ENCODE data around the gene ANKRD29.

Gene ANKRD29

DNA sequence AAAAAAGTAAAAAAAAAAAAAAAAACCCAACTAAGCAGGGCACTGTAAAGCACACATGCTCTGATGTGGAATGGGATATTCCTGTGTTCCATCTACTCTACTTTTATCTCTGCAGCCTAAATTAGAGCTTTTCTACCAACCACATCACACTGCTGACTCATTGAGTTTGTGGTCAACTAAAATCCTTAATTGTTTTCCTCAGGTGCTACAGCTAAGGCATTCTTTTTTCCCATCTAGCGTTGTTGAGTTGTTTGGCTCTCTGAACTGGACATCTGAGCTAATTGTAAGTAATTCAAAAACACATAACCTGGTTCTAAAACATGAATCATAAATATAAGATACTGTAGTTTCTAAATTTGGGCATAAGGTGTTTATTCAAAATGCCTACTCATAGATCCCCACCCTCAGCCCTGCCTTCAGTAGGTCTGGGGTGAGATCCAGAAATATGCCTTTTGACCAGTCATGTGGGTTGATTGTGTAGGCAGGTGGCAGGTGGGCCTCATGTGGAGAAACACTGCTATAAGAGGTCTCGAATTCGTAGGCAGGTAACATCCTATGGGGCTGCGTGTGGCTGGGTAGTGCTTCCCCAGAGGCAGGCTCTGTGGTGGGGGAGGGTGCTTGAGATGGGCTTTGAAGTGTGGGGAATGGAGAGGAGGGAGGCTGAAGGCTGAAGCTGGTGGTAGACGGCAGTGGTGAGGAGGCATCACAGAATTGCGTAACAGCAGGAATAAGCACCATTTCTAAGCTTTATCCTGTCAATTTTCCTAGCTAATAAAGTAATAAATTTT, 27.2 kb downstream of the ANKRD29 start:
- Histone ChIP-seq H3K4me1 (no peaks in the 10 kb centered on the region), H3K9me3 (no peaks in the 10 kb centered on the region), H3K4me3 (no peak overlapping the region), H3K36me3 (no peaks in the 10 kb centered on the region), H3K27me3 (no peaks in the 10 kb centered on the region), H3K27ac (no peak overlapping the region)
- no peak for DNase-seq
- intact Hi-C loops (cut with DNase I; ENCODE audit: low total_unique reads), result no loop called here
- TF ChIP-seq, protein P1, sequence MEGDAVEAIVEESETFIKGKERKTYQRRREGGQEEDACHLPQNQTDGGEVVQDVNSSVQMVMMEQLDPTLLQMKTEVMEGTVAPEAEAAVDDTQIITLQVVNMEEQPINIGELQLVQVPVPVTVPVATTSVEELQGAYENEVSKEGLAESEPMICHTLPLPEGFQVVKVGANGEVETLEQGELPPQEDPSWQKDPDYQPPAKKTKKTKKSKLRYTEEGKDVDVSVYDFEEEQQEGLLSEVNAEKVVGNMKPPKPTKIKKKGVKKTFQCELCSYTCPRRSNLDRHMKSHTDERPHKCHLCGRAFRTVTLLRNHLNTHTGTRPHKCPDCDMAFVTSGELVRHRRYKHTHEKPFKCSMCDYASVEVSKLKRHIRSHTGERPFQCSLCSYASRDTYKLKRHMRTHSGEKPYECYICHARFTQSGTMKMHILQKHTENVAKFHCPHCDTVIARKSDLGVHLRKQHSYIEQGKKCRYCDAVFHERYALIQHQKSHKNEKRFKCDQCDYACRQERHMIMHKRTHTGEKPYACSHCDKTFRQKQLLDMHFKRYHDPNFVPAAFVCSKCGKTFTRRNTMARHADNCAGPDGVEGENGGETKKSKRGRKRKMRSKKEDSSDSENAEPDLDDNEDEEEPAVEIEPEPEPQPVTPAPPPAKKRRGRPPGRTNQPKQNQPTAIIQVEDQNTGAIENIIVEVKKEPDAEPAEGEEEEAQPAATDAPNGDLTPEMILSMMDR (IDR thresholded peaks at IDR 0.05), result no peak

GRCh38 chr18:23634692-23635091, 28.0 kb downstream of the ANKRD29 start:
- H3K4me1 ChIP-seq, result no peaks in the 10 kb centered on the region
- DNase-seq, result no peak
- H3K36me3 ChIP-seq, result no peaks in the 10 kb centered on the region
- intact Hi-C loops (cut with DNase I; ENCODE audit: low total_unique reads), result no loop called here
- no peak overlapping the region for H3K27ac ChIP-seq
- no peak overlapping the region for H3K4me3 ChIP-seq
- H3K9me3 ChIP-seq, result no peaks in the 10 kb centered on the region
- no peaks in the 10 kb centered on the region for H3K27me3 ChIP-seq
- TF ChIP-seq, protein P1 (IDR thresholded peaks at IDR 0.05), result no peak

- H3K27me3 ChIP-seq, result no peaks in the 10 kb centered on the region
- intact Hi-C loops (cut with DNase I; ENCODE audit: low total_unique reads), result no loop called here
- no peaks in the 10 kb centered on the region for H3K36me3 ChIP-seq
- TF ChIP-seq, protein P1 (IDR thresholded peaks at IDR 0.05), result no peak
- no peak for DNase-seq
- H3K4me1 ChIP-seq, result peaks cover 0 to 5% (median 0%) of the 10 kb centered on the region in 4 donors
- H3K9me3 ChIP-seq, result no peaks in the 10 kb centered on the region
- no peak overlapping the region for H3K27ac ChIP-seq
- no peak overlapping the region for H3K4me3 ChIP-seq
Measured at GRCh38 chr18:23632615-23633014, 30.1 kb downstream of the ANKRD29 start.

DNA sequence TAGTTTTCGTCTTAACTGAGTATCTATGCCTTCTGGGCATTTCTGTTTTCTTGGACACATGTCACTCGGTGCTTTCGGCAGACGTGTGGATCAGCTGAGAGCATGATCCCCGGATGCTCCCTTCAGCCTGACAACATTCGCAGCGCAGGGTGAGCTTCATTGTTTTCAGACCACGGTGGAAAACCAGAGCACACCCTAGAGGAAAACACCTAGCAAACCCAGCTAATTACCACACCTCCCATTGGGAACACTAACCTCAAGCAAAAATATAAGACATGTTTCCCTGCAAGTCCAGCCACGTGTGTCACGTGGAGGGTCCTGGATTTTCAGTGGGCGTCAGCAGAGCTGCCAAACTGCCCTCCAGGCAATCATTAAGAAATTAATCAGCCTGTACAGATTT, 31.0 kb downstream of the ANKRD29 start:
- no peak overlapping the region for H3K4me3 ChIP-seq
- TF ChIP-seq, protein P1 (IDR thresholded peaks at IDR 0.05), result no peak
- peaks cover 0 to 13% (median 0%) of the 10 kb centered on the region in 4 donors for H3K4me1 ChIP-seq
- intact Hi-C loops (cut with DNase I; ENCODE audit: low total_unique reads), result no loop called here
- no peaks in the 10 kb centered on the region for H3K27me3 ChIP-seq
- no peak for DNase-seq
- H3K27ac ChIP-seq, result no peak overlapping the region
- no peaks in the 10 kb centered on the region for H3K9me3 ChIP-seq
- H3K36me3 ChIP-seq, result no peaks in the 10 kb centered on the region

DNA sequence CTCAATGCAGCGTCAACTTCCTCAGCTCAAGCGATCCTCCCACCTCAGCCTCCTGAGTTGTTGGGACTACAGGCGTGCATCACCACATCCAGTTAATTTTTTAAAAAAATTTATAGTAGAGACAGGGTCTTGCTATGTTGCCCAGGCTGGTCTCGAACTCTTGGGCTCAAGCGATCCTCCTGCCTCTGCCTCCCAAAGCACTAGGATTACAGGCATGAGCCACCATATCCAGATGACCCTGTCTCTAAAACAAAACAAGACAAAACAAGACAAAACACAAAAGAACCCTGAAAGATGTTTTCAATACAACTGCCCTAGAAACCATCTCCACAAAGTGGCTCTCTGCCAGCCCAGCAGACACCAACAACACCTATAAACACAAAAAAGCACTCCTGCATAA, 31.4 kb downstream of the ANKRD29 start:
- Histone ChIP-seq H3K27me3 (no peaks in the 10 kb centered on the region), H3K36me3 (no peaks in the 10 kb centered on the region), H3K9me3 (no peaks in the 10 kb centered on the region), H3K27ac (no peak overlapping the region), H3K4me3 (no peak overlapping the region), H3K4me1 (peaks cover 0 to 14% (median 0%) of the 10 kb centered on the region in 4 donors)
- intact Hi-C loops (cut with DNase I; ENCODE audit: low total_unique reads), result no loop called here
- no peak for DNase-seq
- TF ChIP-seq, protein P1 (IDR thresholded peaks at IDR 0.05), result no peak

All from tibial artery (tissue), 4 donors.